ENCODE results near the gene DOK4. TPM values are rescaled to one million over a fixed set of nuclear protein-coding genes. Genes with fewer than 3 reads are reported as not detected.

DOK4 gene
- total RNA-seq, 2 experiments from 2014 or later = 5.7 to 6.7 TPM

- CTCF ChIA-PET = interaction anchor here (0.5 to 4.4 kb wide), 34 partner anchors 8 to 976 kb away, joined by 3 to 45 read pairs (median 4); partner anchors contain the start of genes ADGRG5, CCDC102A, CIAPIN1 and COQ9
Measured at GRCh38 chr16:57519796-57520360, 33.6 kb upstream of the DOK4 start.

GRCh38 chr16:57518922-57519321 is 32.6 kb upstream of the DOK4 start:
- no peak overlapping the region for H3K4me3 Mint-ChIP-seq
- ATAC-seq (no peak), DNase-seq (no peak)
- H3K9me3 Mint-ChIP-seq (ENCODE audit: low read depth) = no peaks in the 10 kb centered on the region
- no peaks in the 10 kb centered on the region for H3K27me3 Mint-ChIP-seq
- peaks cover 2% of the 10 kb centered on the region for H3K36me3 Mint-ChIP-seq (ENCODE audit: low read depth)
- ChIA-PET POLR2A (interaction anchor here (0.7 to 0.9 kb wide), 2 partner anchors 29 to 43 kb away, joined by 3 to 4 read pairs; no protein-coding TSS in a partner anchor), CTCF (interaction anchor here (0.7 to 4.4 kb wide), 12 partner anchors 9 to 101 kb away, joined by 3 to 45 read pairs (median 8); partner anchors contain the start of genes ADGRG5, DOK4 and POLR2C)
- peaks cover 4% of the 10 kb centered on the region for H3K4me1 Mint-ChIP-seq
- intact Hi-C loops (cut with DNase I, micrococcal nuclease) = loop anchor here (1.0 to 2.0 kb wide), 6 partner anchors 43 to 219 kb away; partner anchors contain the start of gene POLR2C (in 1 of the 2)
- no peak overlapping the region for H3K27ac Mint-ChIP-seq

More at GRCh38 chr16:57519796-57520360, 33.6 kb upstream of the DOK4 start:
- Mint-ChIP-seq H3K27ac (no peak overlapping the region), H3K4me1 (peaks cover 4% of the 10 kb centered on the region), H3K4me3 (no peak overlapping the region), H3K36me3 (ENCODE audit: low read depth) (peaks cover 2% of the 10 kb centered on the region), H3K9me3 (ENCODE audit: low read depth) (no peaks in the 10 kb centered on the region), H3K27me3 (no peaks in the 10 kb centered on the region)
- intact Hi-C loops (cut with DNase I, micrococcal nuclease) = loop anchor here (1.0 to 2.0 kb wide), 6 partner anchors 44 to 220 kb away; partner anchors contain the start of gene POLR2C (in 1 of the 2)
- POLR2A ChIA-PET = no interaction called here
- ATAC-seq = peak; percentile 96
- DNase-seq = peak; percentile 90

GRCh38 chr16:57518520-57518919 is 32.2 kb upstream of the DOK4 start:
- H3K9me3 Mint-ChIP-seq (ENCODE audit: low read depth) = no peaks in the 10 kb centered on the region
- ATAC-seq = no peak
- H3K4me1 Mint-ChIP-seq = peaks cover 4% of the 10 kb centered on the region
- ChIA-PET CTCF (interaction anchor here (0.6 to 4.4 kb wide), 12 partner anchors 10 to 101 kb away, joined by 3 to 45 read pairs (median 8); partner anchors contain the start of genes DOK4 and POLR2C), POLR2A (interaction anchor here (0.7 to 0.9 kb wide), 2 partner anchors 29 to 42 kb away, joined by 3 to 4 read pairs; no protein-coding TSS in a partner anchor)
- no peak overlapping the region for H3K27ac Mint-ChIP-seq
- no peak overlapping the region for H3K4me3 Mint-ChIP-seq
- intact Hi-C loops (cut with DNase I, micrococcal nuclease) = loop anchor here in 1 of 2 experiments (2.0 kb wide), 1 partner anchor 100 kb away; no protein-coding TSS in a partner anchor
- H3K36me3 Mint-ChIP-seq (ENCODE audit: low read depth) = peaks cover 2% of the 10 kb centered on the region
- DNase-seq = no peak
- H3K27me3 Mint-ChIP-seq = no peaks in the 10 kb centered on the region

- ChIA-PET POLR2A (no interaction called here), CTCF (interaction anchor here (0.6 to 4.4 kb wide), 9 partner anchors 10 to 137 kb away, joined by 3 to 45 read pairs (median 5); partner anchors contain the start of gene POLR2C)
- DNase-seq (no peak), ATAC-seq (no peak)
- intact Hi-C loops (cut with DNase I, micrococcal nuclease) = loop anchor here in 1 of 2 experiments (2.0 kb wide), 1 partner anchor 99 kb away; no protein-coding TSS in a partner anchor
- H3K36me3 Mint-ChIP-seq (ENCODE audit: low read depth) = peaks cover 2% of the 10 kb centered on the region
- H3K4me3 Mint-ChIP-seq = no peak overlapping the region
- no peaks in the 10 kb centered on the region for H3K27me3 Mint-ChIP-seq
- no peak overlapping the region for H3K27ac Mint-ChIP-seq
- H3K9me3 Mint-ChIP-seq (ENCODE audit: low read depth) = no peaks in the 10 kb centered on the region
- peaks cover 4% of the 10 kb centered on the region for H3K4me1 Mint-ChIP-seq
Measured at GRCh38 chr16:57517397-57518367, 31.4 kb upstream of the DOK4 start.

- ATAC-seq (no peak), DNase-seq (no peak)
- CTCF ChIA-PET = interaction anchor here (0.6 to 4.4 kb wide), 5 partner anchors 13 to 195 kb away, joined by 3 to 43 read pairs (median 3); partner anchors contain the start of gene POLR2C
- intact Hi-C loops (cut with DNase I, micrococcal nuclease) = no loop called here
- Mint-ChIP-seq H3K9me3 (ENCODE audit: low read depth) (no peaks in the 10 kb centered on the region), H3K27ac (no peak overlapping the region), H3K27me3 (no peaks in the 10 kb centered on the region), H3K36me3 (ENCODE audit: low read depth) (peaks cover 2% of the 10 kb centered on the region), H3K4me3 (no peak overlapping the region), H3K4me1 (peaks cover 4% of the 10 kb centered on the region)
- POLR2A ChIA-PET = no interaction called here
Measured at GRCh38 chr16:57516773-57517172, 30.5 kb upstream of the DOK4 start.

GRCh38 chr16:57516176-57516725 is 30.0 kb upstream of the DOK4 start:
- ATAC-seq (no peak), DNase-seq (no peak)
- Mint-ChIP-seq H3K27me3 (no peaks in the 10 kb centered on the region), H3K36me3 (ENCODE audit: low read depth) (peaks cover 2% of the 10 kb centered on the region), H3K4me3 (no peak overlapping the region), H3K4me1 (peaks cover 4% of the 10 kb centered on the region), H3K27ac (no peak overlapping the region), H3K9me3 (ENCODE audit: low read depth) (no peaks in the 10 kb centered on the region)
- ChIA-PET CTCF (interaction anchor here (0.6 to 4.4 kb wide), 2 partner anchors 12 to 99 kb away, joined by 5 to 43 read pairs; no protein-coding TSS in a partner anchor), POLR2A (no interaction called here)
- intact Hi-C loops (cut with DNase I, micrococcal nuclease) = no loop called here

GRCh38 chr16:57514791-57515600 is 28.7 kb upstream of the DOK4 start:
- H3K27ac Mint-ChIP-seq = no peak overlapping the region
- intact Hi-C loops (cut with DNase I, micrococcal nuclease) = no loop called here
- ChIA-PET CTCF (interaction anchor here (0.6 kb wide), 1 partner anchor 110 kb away, joined by 5 read pairs; the partner anchor contains the start of gene CCL17), POLR2A (no interaction called here)
- peaks cover 2% of the 10 kb centered on the region for H3K36me3 Mint-ChIP-seq (ENCODE audit: low read depth)
- no peak for ATAC-seq
- peaks cover under 1% of the 10 kb centered on the region for H3K4me1 Mint-ChIP-seq
- H3K9me3 Mint-ChIP-seq (ENCODE audit: low read depth) = no peaks in the 10 kb centered on the region
- no peak for DNase-seq
- no peaks in the 10 kb centered on the region for H3K27me3 Mint-ChIP-seq
- H3K4me3 Mint-ChIP-seq = no peak overlapping the region

- Mint-ChIP-seq H3K9me3 (ENCODE audit: low read depth) (no peaks in the 10 kb centered on the region), H3K4me1 (no peaks in the 10 kb centered on the region), H3K36me3 (ENCODE audit: low read depth) (peaks cover 2% of the 10 kb centered on the region), H3K27ac (no peak overlapping the region), H3K27me3 (no peaks in the 10 kb centered on the region), H3K4me3 (no peak overlapping the region)
- DNase-seq = no peak
- POLR2A ChIA-PET = no interaction called here
- intact Hi-C loops (cut with DNase I, micrococcal nuclease) = no loop called here
- no peak for ATAC-seq
- CTCF ChIA-PET = interaction anchor here (0.6 to 0.7 kb wide), 2 partner anchors 95 to 109 kb away, joined by 3 to 5 read pairs; partner anchors contain the start of gene CCL17
Measured at GRCh38 chr16:57514371-57514770, 28.1 kb upstream of the DOK4 start.

- ChIA-PET CTCF (interaction anchor here (0.6 to 1.9 kb wide), 4 partner anchors 10 to 94 kb away, joined by 3 to 6 read pairs (median 3); partner anchors contain the start of gene POLR2C), POLR2A (no interaction called here)
- no peak overlapping the region for H3K4me3 Mint-ChIP-seq
- H3K36me3 Mint-ChIP-seq (ENCODE audit: low read depth) = peaks cover 2% of the 10 kb centered on the region
- no peak for DNase-seq
- H3K27me3 Mint-ChIP-seq = no peaks in the 10 kb centered on the region
- ATAC-seq = no peak
- H3K4me1 Mint-ChIP-seq = no peaks in the 10 kb centered on the region
- intact Hi-C loops (cut with DNase I, micrococcal nuclease) = no loop called here
- no peak overlapping the region for H3K27ac Mint-ChIP-seq
- no peaks in the 10 kb centered on the region for H3K9me3 Mint-ChIP-seq (ENCODE audit: low read depth)
Measured at GRCh38 chr16:57513371-57514102, 27.2 kb upstream of the DOK4 start.
